ENCODE data around the gene AP1S1.
"Not testable (repeated sequence)": the region's sequence is repeated elsewhere in the genome, so short reads cannot be mapped to it uniquely, and the experiment has no call there.

Gene AP1S1

DNA sequence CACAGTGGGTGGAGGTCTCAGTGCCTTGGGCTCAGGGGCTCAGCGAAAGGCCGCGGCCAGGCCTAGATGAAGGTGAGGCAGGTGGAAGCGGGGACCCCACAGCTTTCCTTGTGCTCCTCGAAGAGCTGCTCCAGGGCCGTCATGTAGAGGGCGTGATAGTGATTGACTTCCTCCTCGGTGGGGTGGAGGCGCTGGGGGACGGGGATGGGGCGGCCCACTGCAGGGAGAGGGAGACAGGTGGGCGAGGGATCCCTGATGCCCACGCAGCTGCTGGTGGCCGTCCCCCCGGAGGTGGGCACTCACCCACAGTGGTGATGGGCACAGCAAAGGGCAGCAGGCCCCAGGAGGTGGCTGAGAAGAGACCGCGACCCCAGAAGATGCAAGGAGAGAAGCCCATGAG is 41.6 kb downstream of the AP1S1 start:
- DNase-seq (ENCODE audit: extremely low spot score, insufficient read length, low read depth) (no peak), FAIRE-seq (no peak)

DNA sequence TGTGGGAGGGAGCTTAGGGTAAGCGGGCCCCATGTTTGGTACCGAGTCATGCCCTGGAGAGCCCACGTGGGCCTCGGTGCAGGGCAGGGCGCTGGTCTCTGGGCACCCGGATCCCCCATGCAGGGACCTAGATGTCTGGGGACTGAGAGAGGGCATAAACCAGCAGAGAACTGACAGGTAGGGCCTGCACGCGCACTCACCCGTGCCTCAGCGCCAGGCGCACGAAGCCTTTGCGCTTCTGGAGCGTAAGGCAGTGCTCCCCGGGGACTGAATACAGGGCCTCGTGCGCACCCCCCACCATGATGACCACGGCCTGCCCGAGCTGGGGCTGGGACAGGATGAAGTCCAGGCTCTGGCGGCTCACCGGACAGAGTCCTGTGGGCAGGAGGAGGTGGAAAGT is 43.7 kb downstream of the AP1S1 start:
- FAIRE-seq (no peak), DNase-seq (ENCODE audit: extremely low spot score, insufficient read length, low read depth) (no peak)

DNA sequence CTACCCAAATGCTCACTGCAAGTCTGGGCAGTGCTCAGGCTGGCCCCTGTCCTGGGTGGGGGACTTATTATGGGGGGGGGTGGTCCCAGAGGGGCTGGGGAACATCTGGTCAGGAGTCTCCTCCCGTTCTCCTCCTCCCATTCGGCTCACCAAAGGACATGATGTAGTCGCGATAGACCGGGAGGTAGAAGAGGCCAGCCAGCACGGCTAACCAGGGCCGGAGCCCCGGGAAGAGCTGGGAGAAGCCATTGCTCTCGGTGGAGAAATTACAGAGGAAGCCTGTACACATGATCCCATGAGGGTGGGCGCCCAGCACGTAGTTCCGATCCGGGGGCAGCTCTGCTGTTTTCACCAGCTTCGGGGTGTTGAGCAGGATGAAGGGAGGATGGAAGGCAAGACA is 44.2 kb downstream of the AP1S1 start:
- DNase-seq (ENCODE audit: extremely low spot score, insufficient read length, low read depth) = no peak
- FAIRE-seq = no peak

DNA sequence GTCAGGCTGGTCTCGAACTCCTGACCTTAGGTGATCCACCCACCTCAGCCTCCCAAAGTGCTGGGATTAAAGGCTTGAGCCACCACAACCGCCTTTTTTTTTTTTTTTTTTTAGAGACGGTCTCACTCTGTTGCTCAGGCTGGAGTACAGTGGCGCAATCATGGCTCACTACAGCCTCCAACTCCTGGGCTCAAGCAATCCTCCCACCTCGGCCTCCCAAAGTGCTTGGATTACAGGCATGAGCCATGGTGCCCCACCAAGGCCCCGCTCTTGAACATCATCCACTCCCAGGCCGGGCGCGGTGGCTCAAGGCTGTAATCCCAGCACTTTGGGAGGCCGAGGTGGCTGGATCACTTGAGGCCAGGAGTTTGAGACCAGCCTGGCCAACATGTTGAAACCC is 45.2 kb downstream of the AP1S1 start:
- not testable (repeated sequence) for DNase-seq (ENCODE audit: extremely low spot score, insufficient read length, low read depth); FAIRE-seq

DNA sequence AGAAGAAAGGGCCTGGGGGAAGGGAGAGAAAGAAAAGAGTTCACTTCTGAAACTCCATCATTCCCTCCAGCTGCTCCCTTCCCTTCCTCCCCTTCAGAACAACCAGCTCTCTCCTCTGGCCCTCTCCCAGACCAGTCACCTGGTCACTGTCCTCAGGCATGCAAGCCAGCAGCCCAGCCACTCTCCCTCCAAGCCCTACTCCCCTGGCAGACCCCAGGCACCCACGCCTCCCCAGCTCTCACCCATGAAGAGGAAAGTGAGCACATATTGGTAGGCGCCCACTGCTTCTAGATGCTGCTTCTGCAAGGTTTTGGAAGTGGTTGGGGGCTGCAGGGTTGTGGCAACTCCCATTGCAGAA is 46.2 kb downstream of the AP1S1 start:
- DNase-seq (ENCODE audit: extremely low spot score, insufficient read length, low read depth) (no peak), FAIRE-seq (no peak)

DNA sequence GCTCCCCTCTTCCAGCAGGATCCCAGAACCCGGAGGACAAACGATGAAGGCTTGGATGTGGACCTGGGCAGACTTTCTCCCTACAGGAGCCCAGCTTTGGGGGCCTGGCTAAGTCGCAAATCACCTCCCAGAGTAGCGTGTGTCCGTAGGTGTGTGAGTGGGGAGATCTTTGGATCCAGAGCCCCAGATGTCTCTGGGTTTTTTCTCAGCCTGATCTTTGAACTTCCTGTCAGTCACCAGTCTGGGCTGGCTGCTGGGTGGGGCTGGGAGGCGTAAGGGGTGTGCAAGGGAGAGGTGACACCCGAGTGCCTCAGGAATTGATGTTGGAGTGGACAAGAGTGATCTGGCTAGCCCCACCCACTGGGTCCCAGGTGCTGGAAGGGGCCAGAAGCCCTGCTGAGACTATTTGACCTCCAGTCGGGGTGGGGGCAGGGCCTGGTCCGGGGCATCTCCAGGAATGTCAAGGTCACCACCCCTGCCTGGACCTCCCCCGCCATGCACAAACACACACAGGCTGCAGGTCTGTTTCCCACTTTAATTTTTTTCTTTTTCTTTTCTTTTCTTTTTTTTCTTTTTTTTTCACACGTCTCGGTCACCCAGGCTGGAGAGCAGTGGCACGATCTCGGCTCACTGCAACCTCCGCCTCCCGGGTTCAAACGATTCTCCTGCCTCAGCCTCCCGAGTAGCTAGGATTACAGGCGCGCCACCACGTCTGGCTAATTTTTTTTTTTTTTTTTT is 46.8 kb downstream of the AP1S1 start, which contains the start of gene MOGAT3:
Gene MOGAT3, minus strand, starts transcription at position 175 of the 738 bp plus-strand sequence. CDS start 182 bp downstream, outside the sequence.
- no peak for FAIRE-seq
- no peak for DNase-seq (ENCODE audit: extremely low spot score, insufficient read length, low read depth)

DNA sequence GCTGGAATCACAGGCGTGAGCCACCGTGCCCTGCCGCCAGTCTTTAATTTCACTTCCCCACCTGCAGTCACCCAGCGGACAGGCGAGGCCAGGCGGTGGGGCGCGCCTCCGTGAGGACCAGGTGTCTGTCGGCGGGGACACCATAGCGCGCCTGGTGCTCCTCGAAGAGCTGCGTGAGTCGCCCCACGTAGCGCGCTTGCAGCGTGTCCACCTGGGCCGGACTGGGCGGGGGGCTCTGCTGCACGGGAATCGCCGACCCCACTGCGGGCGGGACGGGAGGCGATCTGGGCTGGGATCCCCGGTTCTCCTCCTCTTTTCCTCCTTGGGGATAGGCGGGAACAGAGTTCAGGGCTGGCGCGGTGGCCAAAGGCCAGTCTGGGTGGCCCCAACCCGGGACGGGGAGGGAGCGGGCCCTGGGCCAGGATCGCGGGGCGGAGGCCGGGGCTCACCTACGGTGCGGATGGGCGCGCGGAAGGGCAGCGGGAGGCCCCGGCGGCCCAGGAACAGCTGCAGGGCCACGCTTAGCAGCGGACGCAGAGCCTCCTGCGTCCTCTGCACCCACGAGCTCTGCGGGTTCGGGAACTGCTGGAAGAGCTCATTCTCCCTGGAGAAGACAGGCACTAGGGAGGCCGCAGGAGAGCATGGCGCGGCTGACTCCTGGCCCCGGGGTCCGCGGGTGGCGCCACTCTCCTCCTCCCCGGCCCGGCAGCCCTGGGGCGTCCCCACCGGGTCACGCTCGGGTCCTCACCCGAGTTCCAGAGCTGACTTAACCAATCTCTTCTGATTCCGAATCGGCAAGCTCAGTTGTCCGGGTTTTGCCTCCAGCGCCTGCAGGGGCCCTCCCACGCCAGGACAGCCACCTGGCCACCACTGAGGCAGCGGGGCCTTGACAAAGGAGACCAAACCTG is 47.7 kb downstream of the AP1S1 start:
- FAIRE-seq (no peak), DNase-seq (ENCODE audit: extremely low spot score, insufficient read length, low read depth) (no peak)

DNA sequence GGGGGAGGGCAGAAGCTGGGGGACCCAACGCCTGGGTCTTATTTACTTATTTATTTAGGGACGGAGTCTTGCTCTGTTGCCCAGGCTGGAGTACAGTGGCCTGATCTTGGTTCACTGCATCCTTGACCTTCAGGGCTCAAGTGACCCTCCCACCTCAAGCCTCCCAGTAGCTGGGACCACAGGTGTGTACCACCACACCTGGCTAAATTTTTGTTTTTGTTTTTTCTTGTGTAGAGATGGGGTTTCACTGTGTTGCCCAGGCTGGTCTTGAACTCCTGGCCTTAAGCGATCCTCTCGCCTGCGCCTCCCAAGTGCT is 48.3 kb downstream of the AP1S1 start:
- FAIRE-seq = no peak
- DNase-seq (ENCODE audit: extremely low spot score, insufficient read length, low read depth) = no peak

DNA sequence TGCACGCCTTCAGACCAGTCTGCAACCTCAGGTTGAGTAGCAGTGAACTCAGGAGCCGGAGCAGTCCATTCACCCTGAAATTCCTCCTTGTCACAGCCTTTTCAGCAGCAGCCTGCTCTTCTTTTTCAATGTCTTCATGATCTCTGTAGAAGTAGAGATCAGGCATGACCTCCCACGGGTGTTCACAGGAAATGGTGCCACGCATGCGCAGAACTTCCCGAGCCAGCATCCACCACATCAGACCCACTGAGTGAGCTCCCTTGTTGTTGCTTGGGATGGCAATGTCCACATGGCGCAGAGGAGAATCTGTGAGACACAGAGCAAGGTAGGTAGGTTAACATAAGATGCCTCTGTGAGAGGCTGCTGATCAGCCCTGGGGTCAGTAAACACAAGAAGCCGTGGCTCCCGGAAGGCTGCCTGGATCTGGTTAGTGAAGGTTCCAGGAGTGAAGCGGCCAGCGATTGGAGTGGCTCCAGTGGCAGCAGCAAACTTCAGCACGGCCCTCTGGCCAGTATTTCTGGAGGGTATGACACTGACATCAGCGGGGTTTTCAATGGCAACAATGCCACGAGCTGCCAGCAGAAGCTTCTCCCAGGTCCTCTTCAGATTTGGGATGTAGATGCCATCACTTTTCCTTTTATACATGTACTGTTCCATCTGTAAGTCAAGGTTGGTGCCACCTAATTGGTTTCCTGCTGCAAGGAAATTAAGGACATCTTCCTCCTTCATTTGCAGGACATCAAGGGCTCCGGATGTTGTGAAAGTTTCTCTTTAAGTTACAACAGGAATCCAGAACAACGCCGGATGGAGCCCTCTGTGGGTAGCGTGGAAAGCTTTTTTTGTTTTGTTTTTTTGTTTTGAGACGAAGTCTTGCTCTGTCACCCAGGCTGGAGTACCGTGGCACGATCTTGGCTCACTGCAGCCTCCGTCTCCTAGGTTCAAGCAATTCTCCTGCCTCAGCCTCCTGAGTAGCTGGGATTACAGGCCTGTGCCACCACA is 49.8 kb downstream of the AP1S1 start:
- FAIRE-seq; DNase-seq (ENCODE audit: extremely low spot score, insufficient read length, low read depth): not testable (repeated sequence)

DNA sequence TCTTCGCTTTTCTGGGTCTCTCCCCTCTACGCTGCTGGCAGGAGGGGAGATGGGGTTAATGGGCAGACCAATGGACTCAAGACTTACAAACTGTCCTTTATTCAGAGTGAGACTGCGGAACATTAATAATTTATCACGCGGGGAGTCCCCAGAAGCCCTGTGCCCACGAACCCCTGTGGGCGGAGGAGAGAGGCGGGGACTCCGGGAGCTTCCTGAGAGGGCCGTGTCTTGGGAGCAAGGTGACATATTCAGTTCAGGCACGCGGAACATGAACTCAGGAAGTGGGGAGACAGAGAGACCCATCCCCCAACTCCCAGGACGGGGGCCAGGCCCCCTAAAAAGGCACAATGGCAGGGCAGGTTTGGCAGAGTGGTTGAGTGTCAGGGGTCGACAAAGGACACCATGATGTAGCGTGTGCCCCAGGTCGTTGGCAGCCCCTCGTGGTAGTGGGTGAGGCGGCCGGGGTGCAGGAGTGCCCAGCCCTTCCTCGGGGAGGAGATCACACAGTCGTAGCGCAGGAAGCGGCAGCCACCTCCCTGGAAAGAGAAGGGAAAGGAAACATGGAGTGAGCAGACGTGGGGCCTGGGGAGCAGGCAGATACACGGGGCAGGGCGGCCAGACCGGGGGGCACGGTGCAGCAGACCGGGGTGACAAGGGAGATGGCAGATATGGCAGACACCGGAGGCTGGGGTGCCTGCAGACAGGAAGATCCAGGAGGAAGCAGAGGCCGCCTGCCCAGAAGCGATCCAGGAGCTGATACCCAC is 51.8 kb downstream of the AP1S1 start:
- DNase-seq (ENCODE audit: extremely low spot score, insufficient read length, low read depth) (no peak), FAIRE-seq (no peak)

DNA sequence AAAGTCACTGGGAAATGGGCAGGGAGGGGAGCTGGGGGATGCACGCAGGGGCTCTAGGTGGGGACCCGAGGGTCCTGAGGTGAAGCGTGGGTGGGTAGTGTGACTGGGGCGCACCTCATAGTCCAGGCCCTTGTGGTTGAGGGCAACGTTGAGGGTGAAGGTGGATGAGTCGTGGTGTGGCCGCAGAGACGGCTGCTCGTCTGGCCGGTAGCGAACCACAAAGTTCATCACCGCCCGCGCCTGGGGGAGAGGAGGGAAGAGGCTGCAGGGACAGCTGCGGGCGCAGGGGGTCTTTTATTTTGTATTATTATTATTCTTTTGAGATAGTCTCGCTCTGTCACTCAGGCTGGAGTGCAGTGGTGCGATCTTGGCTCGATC is 52.4 kb downstream of the AP1S1 start:
- DNase-seq (ENCODE audit: extremely low spot score, insufficient read length, low read depth) = no peak
- FAIRE-seq = no peak

DNA sequence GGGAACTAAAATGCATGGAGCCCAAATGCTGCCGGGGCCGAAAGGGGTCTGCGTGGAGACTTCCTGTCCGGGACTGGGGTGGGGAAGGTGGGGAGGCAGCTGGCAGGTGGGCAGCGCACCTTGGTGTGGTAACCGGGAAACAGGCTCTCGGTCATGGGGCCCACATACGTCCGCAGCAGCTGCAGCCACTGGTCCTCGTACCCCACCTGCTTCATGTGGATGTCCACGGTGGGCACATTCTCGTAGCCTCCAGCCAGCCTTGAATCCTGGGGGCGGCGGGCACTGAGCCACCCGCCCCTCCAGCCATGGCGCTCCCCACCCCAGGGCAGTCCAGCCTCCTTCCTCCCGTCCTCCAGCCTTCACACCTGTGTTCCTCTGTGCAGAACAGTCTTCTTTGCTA is 53.2 kb downstream of the AP1S1 start:
- FAIRE-seq (no peak), DNase-seq (ENCODE audit: extremely low spot score, insufficient read length, low read depth) (no peak)

DNA sequence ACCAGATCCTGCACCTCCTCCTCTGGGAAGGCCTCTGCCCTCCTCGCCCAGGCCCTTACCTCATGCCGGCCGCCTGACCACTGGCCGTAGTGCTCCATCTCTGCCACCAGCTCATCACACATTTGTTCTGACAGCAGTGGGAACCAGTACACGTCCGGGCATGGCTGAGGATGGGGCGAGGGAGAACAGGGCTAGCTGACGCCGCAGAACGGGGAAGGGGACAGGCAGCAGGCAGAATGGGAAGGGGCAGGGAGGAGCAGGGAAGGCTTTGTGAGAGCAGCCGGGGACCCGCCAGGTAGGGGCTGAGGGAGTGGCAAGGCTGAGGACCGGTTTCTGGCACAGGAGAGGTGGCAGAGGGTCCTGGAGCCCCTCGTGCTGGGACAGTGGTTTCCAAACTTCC is 54.5 kb downstream of the AP1S1 start:
- FAIRE-seq = no peak
- no peak for DNase-seq (ENCODE audit: extremely low spot score, insufficient read length, low read depth)

DNA sequence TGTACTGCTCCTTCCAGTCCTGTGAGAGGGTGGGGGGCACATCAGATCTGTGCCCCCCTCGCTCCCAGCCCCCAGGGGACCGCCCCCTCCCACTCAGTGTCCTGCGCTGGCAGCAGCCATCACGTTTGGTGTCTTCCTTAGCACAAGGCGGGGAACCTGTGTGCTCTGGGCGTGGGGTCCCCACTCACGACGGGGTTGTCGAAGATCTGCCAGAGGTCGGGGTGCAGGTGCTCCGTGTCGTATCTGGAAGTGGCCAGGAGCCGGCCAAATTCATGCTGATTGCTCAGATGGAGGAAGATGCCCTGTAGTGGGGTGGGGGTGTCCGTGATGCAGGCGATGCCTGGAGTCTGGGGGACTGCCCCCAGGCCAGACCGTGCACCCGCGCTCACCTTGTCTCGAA is 55.9 kb downstream of the AP1S1 start:
- DNase-seq (ENCODE audit: extremely low spot score, insufficient read length, low read depth) = no peak
- no peak for FAIRE-seq

Data from GM18507 (cell line).